ENCODE measurements around the gene C2orf69. TPM values are rescaled to one million over a fixed set of nuclear protein-coding genes. Genes with fewer than 3 reads are reported as not detected.

C2orf69 gene
- total RNA-seq, 1 experiment from 2014 or later: 22.0 TPM

DNA sequence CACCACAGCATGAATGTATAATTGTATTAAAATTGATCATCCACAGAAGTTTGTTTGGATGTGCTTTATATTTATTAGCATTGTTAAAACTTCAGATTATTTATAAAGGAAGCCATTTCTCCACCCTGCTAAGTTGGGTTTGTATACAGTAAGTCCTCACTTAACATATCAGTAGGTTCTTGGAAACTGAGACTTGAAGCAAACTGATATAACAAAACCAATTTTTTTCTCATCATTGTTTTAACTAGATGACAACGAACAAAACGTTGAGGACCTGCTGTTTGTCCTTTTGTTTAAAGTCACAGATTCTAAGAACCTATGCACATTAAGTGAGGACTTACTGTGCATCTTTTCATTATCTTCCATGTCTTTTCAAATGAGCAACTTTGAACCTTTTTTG is 17.1 kb downstream of the C2orf69 start:
- DNase-seq: no peak
- no peak overlapping the region for H4K5ac ChIP-seq (ENCODE audit: insufficient read length, low read depth, low read length)
- H3K56ac ChIP-seq (ENCODE audit: insufficient read length, low read depth, low read length): no peak overlapping the region
- H2BK120ac ChIP-seq (ENCODE audit: low read depth, low read length, poor library complexity, severe bottlenecking): no peak overlapping the region
- H4K20me1 ChIP-seq (ENCODE audit: control insufficient read depth, insufficient read depth, insufficient read length): no peaks in the 10 kb centered on the region
- no peak overlapping the region for H3K4me2 ChIP-seq (ENCODE audit: insufficient read depth, insufficient read length, low read length)
- H4K8ac ChIP-seq (replicated peaks; ENCODE audit: insufficient read length, low read depth, low read length): no peak overlapping the region
- peaks cover 16 to 52% (median 42%) of the 10 kb centered on the region in 3 experiments; a peak in 6 of 7 replicates for H3K36me3 Mint-ChIP-seq (ENCODE audit: insufficient read depth in 1 of 3, low read depth in 3 of 3)
- no peaks in the 10 kb centered on the region for H3K79me1 ChIP-seq (ENCODE audit: insufficient read depth, low read depth, low read length, poor library complexity, severe bottlenecking)
- no peaks in the 10 kb centered on the region; the same call in 1 of the 2 replicates for H3K79me2 ChIP-seq (ENCODE audit: insufficient read depth, low read length)
- H2AK5ac ChIP-seq (ENCODE audit: insufficient read length, low read length): no peak overlapping the region
- H3K27me3 Mint-ChIP-seq (ENCODE audit: low read depth): no peaks in the 10 kb centered on the region
- H3K23ac ChIP-seq (ENCODE audit: insufficient read length, low read depth, low read length): no peak overlapping the region
- peaks cover 27 to 30% of the 10 kb centered on the region in 2 experiments for H3K4me1 Mint-ChIP-seq
- no peaks in the 10 kb centered on the region for H3K23me2 ChIP-seq (ENCODE audit: insufficient read length, low read depth, low read length, poor library complexity, severe bottlenecking)
- no peak overlapping the region for H2BK12ac ChIP-seq (ENCODE audit: insufficient read length, low read depth, low read length)
- WGBS (ENCODE audit: extremely low coverage, insufficient read length, low lambda C conversion rate): no CpG with 5 or more reads among the region's 2 CpGs
- H3K4ac ChIP-seq (ENCODE audit: low read depth, low read length): no peak overlapping the region
- H3K4me3 Mint-ChIP-seq: no peak overlapping the region
- no peak overlapping the region for H2BK15ac ChIP-seq (ENCODE audit: low read depth, low read length)
- no peak overlapping the region for H2AFZ ChIP-seq (ENCODE audit: low read length)
- H3K9me3 Mint-ChIP-seq: no peaks in the 10 kb centered on the region
- no peak overlapping the region for H3T11ph ChIP-seq (ENCODE audit: low read length)
- H2BK5ac ChIP-seq (ENCODE audit: insufficient read length, low read length): no peak overlapping the region
- no peaks in the 10 kb centered on the region for H3K27me3 ChIP-seq (ENCODE audit: insufficient read depth, low read length)
- H3K9me3 ChIP-seq (ENCODE audit: control insufficient read depth, low read depth, low read length): no peaks in the 10 kb centered on the region
- H3K9ac ChIP-seq (ENCODE audit: extremely low read depth, insufficient read length, low read length): no peak overlapping the region
- no peak overlapping the region for H3K18ac ChIP-seq (ENCODE audit: insufficient read length, low read depth, low read length)
- H3K14ac ChIP-seq (ENCODE audit: insufficient read depth, low read length): no peak overlapping the region
- no peak overlapping the region for H2BK20ac ChIP-seq (ENCODE audit: low read depth, low read length, poor library complexity, severe bottlenecking)
- TF ChIP-seq, protein P1, sequence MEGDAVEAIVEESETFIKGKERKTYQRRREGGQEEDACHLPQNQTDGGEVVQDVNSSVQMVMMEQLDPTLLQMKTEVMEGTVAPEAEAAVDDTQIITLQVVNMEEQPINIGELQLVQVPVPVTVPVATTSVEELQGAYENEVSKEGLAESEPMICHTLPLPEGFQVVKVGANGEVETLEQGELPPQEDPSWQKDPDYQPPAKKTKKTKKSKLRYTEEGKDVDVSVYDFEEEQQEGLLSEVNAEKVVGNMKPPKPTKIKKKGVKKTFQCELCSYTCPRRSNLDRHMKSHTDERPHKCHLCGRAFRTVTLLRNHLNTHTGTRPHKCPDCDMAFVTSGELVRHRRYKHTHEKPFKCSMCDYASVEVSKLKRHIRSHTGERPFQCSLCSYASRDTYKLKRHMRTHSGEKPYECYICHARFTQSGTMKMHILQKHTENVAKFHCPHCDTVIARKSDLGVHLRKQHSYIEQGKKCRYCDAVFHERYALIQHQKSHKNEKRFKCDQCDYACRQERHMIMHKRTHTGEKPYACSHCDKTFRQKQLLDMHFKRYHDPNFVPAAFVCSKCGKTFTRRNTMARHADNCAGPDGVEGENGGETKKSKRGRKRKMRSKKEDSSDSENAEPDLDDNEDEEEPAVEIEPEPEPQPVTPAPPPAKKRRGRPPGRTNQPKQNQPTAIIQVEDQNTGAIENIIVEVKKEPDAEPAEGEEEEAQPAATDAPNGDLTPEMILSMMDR (conservative IDR thresholded peaks at IDR 0.05): no peak
- H3K27ac Mint-ChIP-seq: peak overlapping the region in 1 of 3 experiments; percentile 89; a peak in 2 of 7 replicates
- H3K27ac ChIP-seq (ENCODE audit: insufficient read length, low read depth, low read length): no peak overlapping the region
- H3K4me1 ChIP-seq (ENCODE audit: insufficient read depth, low read length): no peaks in the 10 kb centered on the region
- no peak overlapping the region for H4K91ac ChIP-seq (ENCODE audit: insufficient read length, low read depth, low read length)

Measured in H9 (cell line).